Fibroblast of the aortic adventitia (primary cell): ENCODE data around the gene SLC18A3. TPM values are rescaled to one million over a fixed set of nuclear protein-coding genes. Genes with fewer than 3 reads are reported as not detected.

Experiments used
- DNase-seq: peaks from one replicate; pipeline ENCODE4 v3.0.0-alpha.2; 2010; ENCODE audit warnings: low read depth
- H3K4me3 ChIP-seq: 2 replicates; pipeline ENCODE4 v1.5.1; 2011; ENCODE audit warnings: low read depth, mild to moderate bottlenecking, control low read depth, low read length, moderate library complexity
- total RNA-seq: library from RNA; depleted of rRNA; stranded (reverse); fragments of >200 nt; gene quantifications from 2 replicates; pipeline ENCODE4 v1.2.3, GENCODE V29; 2012; ENCODE audit warnings: low replicate concordance
- TF ChIP-seq, protein P1 (sequence below): IDR thresholded peaks from 2 replicates; pipeline ENCODE4 v1.5.1; 2011; ENCODE audit warnings: mild to moderate bottlenecking, low read length, control low read depth, inconsistent platforms; ENCODE audit not compliant: insufficient read depth

SLC18A3 gene
- total RNA-seq, result not detected in 2 replicates

DNA sequence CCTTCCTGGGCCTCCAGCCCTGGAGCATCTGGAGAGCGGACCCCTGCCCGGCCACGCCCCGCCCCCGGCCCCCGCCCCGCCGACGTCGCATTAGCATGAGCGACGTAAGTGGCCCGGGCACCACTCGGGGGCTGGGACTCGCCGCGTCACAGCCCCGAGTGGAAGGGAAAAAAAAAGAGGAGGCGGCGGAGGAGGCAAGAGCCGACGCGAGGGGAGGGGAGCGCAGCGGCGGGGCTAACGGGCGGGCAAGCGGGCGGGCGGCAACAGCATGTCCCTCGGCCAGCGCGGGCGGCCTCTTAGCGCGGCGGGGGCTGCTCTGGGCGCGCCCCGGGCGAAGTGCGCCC is at the start of gene SLC18A3:
Gene SLC18A3, plus strand, starts transcription at position 197 of the 344 bp plus-strand sequence. CDS start 431 bp downstream, outside the sequence.
- DNase-seq, result no peak
- H3K4me3 ChIP-seq, result no peak within 1 kb of the TSS
- TF ChIP-seq, protein P1, sequence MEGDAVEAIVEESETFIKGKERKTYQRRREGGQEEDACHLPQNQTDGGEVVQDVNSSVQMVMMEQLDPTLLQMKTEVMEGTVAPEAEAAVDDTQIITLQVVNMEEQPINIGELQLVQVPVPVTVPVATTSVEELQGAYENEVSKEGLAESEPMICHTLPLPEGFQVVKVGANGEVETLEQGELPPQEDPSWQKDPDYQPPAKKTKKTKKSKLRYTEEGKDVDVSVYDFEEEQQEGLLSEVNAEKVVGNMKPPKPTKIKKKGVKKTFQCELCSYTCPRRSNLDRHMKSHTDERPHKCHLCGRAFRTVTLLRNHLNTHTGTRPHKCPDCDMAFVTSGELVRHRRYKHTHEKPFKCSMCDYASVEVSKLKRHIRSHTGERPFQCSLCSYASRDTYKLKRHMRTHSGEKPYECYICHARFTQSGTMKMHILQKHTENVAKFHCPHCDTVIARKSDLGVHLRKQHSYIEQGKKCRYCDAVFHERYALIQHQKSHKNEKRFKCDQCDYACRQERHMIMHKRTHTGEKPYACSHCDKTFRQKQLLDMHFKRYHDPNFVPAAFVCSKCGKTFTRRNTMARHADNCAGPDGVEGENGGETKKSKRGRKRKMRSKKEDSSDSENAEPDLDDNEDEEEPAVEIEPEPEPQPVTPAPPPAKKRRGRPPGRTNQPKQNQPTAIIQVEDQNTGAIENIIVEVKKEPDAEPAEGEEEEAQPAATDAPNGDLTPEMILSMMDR, result no peak

DNA sequence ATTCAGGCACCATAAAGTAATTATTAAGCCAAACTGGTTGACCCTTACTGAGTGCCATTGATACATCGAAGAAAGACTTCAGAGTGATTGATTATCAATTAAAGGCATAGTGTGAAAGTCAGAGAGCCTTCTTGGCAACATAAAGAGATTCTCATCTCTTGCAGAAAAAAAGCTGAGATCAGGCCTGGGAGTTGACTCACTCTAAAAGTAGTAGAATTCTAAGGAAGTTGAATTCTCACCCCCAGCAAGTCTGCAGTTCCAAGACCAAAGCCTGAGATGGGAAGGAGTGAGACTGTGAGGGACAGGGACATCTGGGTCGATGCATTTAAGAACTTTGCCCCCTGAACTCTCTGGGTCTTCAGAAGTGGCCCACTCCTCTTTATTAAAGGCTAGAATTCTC is 49.6 kb upstream of the SLC18A3 start:
- no peak for DNase-seq
- TF ChIP-seq, protein P1, result no peak
- H3K4me3 ChIP-seq, result no peak overlapping the region

DNA sequence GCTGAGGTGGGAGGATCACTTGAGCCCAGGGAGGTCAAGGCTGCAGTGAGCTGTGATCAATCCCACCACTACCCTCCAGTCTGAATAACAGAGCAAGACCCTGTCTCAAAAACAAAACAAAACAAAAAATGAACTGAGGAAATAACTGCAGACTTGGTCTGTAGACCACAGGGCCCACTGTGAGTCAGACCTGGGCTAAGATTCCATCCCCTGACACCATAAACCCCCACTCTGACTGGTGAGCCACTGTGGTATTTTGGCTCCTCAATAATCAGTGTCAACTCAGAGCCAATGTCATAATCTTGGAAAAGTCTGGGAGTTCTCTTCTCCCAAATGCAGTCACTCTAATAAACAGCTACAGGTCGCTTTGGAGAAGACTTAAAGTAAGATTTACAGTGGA is 47.2 kb upstream of the SLC18A3 start:
- H3K4me3 ChIP-seq, result no peak overlapping the region
- TF ChIP-seq, protein P1, result no peak
- DNase-seq, result peak; percentile 74

DNA sequence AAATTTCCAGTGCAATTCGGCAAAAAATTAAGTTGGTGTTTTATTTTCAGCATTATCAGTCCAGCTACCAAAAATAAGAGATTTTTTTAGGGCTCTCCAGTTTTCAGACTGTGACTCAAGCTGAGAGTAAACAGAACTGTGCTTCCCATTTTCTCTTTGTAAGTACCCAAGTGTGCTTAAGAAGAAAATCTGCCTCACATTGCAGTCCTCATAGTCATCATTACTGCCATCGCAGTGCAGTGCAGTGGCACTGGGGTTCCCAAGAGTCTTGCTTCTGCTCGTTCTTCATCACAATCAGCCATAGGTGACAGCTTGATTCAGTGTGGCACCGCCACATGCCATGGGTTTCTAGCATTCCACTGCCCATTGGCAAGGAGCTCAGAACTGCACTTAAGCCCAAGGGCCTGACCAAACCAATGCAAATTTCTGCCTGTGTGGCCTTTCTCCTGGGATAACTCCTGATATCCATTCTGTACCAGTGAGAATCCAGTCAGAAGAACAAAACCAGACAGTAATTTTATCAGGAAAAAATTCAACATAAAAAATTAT is 45.6 kb upstream of the SLC18A3 start:
- peak; percentile 46 for DNase-seq
- TF ChIP-seq, protein P1, result no peak
- H3K4me3 ChIP-seq, result no peak overlapping the region

DNA sequence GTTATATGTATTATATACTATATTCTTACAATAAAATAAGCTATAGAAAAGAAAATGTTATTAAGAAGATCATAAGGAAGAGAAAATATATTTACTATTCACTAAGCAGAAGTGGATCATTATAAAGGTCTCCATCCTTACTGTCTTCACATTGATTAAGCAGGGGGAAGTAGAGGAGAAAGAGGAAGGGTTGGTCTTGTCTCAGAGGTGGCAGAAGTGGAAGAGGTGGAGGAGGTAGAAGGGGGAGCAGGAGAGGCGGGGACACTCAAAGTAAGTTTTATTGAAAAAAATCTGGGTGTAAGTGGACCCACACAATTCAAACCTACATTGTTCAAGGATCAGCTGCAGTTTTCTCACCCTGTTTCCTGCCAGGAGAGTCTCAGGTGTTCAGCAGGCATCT is 42.3 kb upstream of the SLC18A3 start:
- TF ChIP-seq, protein P1, result no peak
- no peak for DNase-seq
- H3K4me3 ChIP-seq, result no peak overlapping the region

DNA sequence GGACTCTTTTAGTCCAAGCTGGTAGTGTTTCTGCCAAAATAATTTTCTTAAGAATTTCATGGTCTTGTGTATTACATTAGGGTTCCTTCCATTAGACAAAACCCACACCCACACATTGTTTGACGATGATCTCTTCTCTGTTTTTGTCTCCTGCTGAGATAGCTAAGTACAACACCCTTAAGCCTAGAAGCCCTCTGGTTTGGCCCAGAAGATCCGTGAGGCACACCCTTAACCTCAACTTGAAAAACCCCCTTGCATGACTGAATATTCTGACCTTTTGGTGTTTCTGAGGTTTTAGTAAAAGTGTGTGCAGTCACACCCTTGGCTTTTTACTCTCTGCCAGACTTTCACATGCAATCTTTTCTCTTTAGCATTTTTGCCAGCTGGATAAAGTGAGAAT is 41.9 kb upstream of the SLC18A3 start:
- TF ChIP-seq, protein P1, result no peak
- peak; percentile 99 for DNase-seq
- no peak overlapping the region for H3K4me3 ChIP-seq

DNA sequence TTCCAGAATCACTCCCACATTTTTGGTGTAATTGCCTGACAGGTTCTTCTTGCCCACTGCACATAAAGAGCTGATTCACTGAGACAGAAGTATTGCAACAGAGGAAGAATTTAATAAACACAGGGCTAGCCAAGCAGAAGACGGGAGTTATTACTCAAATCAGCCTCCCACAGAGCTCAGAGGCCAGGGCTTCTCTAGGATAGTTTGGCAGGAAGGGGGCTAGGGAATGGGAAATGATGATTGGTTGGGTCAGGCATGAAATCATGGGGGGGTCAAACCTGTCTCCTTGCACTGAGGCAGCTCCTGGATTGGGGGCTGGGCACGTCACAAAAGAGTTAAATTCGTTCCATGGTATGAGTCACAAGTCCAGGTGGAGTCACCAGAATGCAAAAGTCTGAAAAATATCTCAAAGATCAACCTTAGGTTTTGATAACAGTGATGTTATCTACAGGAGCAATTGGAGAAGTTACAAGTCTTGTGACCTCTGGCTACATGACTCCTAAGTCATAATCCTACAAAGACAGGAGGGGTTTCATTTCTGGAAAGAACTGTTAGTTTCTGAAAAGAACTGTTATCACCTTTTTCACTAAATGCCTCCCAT is 41.0 kb upstream of the SLC18A3 start:
- no peak overlapping the region for H3K4me3 ChIP-seq
- TF ChIP-seq, protein P1, result no peak
- peak; percentile 97 for DNase-seq
